Spinal cord (tissue), 10 donors: ENCODE data around the gene SPRR4. TPM values are rescaled to one million over a fixed set of nuclear protein-coding genes. Genes with fewer than 3 reads are reported as not detected.
"Not testable (repeated sequence)": the region's sequence is repeated elsewhere in the genome, so short reads cannot be mapped to it uniquely, and the experiment has no call there.

Source experiments
- DNase-seq, 6 donors: peaks; one replicate each; pipeline versions ENCODE4 v3.0.0 to v3.0.0-alpha.2; 2013 to 2015; ENCODE audit warnings: low spot score in 6 of 6, low read depth in 4 of 6
- H3K27ac ChIP-seq: one replicate; pipeline ENCODE4 v1.5.1; 2013; ENCODE audit warnings: low read depth, low read length, control low read depth
- H3K27me3 ChIP-seq: one replicate; pipeline ENCODE4 v1.6.1; 2013; ENCODE audit warnings: low read length; ENCODE audit not compliant: control insufficient read depth, insufficient read depth
- H3K36me3 ChIP-seq: one replicate; pipeline ENCODE4 v1.6.1; 2013; ENCODE audit warnings: low read length; ENCODE audit not compliant: control insufficient read depth, insufficient read depth
- H3K4me1 ChIP-seq: one replicate; pipeline ENCODE4 v1.6.1; 2013; ENCODE audit warnings: low read length; ENCODE audit not compliant: control insufficient read depth, insufficient read depth
- H3K4me3 ChIP-seq: one replicate; pipeline ENCODE4 v1.5.1; 2013; ENCODE audit warnings: low read depth, low read length, control low read depth
- H3K9me3 ChIP-seq: one replicate; pipeline ENCODE4 v1.6.1; 2013; ENCODE audit warnings: low read length; ENCODE audit not compliant: control insufficient read depth, insufficient read depth
- WGBS: methylation state at CpG from one replicate; pipeline ENCODE4 v1.1.5; 2013; ENCODE audit warnings: missing lambda C conversion rate; ENCODE audit not compliant: insufficient coverage; 5-methylcytosine and 5-hydroxymethylcytosine counted together
- polyA plus RNA-seq, 2 donors: library from polyadenylated mRNA; unstranded; fragments of 120-200 nt; gene quantifications; one replicate each; pipeline ENCODE4 v1.2.1, GENCODE V29; 2013; ENCODE audit not compliant: insufficient read length in 2 of 2
- small RNA-seq: library from RNA; depleted of rRNA; stranded (forward); fragments of <200 nt; gene quantifications from one replicate; pipeline ENCODE3, GENCODE V24; 2014; ENCODE audit warnings: low replicate concordance
- total RNA-seq, 2 donors: library from RNA; depleted of rRNA in 1 of 2; stranded (reverse); fragments of 120-200 nt in 1 of 2; fragments of >200 nt in 1 of 2; gene quantifications; one replicate each; pipeline versions ENCODE4 v1.2.3 to v1.2.4, GENCODE V29; 2013 to 2014
- donor health status: healthy.

Gene SPRR4
- total and polyA plus RNA-seq, 4 donors = not detected

DNA sequence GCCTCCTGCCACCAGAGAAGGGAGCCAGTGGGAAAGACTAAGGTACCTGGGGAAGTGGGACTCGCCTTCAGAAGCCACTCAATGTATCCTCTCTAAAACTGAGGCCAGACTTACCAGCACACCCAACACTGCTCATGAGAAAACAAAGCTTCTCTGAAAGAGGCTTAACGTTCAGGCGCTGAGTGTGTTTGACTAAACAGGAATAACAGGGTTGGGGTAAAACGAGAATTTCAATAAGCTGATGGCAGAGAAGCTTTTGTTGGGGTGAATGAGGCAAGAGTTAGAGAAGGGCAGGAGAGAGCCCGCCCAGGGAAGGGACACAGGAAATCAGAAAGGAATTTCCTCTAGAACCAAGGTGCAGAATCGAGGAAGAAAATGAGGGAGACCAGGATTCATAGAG lies 29.4 kb downstream of the SPRR4 start:
- Histone ChIP-seq H3K36me3 (no peaks in the 10 kb centered on the region), H3K27me3 (no peaks in the 10 kb centered on the region), H3K4me3 (no peak overlapping the region), H3K4me1 (peaks cover 5% of the 10 kb centered on the region), H3K9me3 (no peaks in the 10 kb centered on the region), H3K27ac (no peak overlapping the region)
- 92% methylated on average over 4 of the region's 6 CpGs for WGBS
- no peak for DNase-seq

DNA sequence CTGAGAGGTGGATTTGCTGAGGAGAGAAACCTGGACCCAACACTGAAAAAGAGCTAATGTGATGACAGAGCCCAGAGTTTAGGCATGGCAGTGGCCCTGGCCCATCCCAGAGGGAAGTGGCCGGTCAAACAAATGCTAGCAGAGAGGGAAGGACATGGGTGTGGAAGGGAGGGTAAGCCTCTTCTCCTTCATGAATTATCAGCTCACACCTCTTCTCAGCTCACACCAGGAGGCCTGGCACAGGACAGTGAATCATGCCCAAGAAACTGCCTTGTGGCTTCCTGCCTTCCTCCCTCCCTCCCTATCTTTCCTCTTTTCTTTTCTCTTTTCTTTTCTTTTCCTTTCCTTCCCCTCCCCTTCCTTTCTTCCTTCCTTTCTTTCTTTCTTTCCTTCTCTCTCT lies 29.8 kb downstream of the SPRR4 start:
- no peaks in the 10 kb centered on the region for H3K27me3 ChIP-seq
- no peaks in the 10 kb centered on the region for H3K36me3 ChIP-seq
- H3K4me1 ChIP-seq = peaks cover 5% of the 10 kb centered on the region
- no peak overlapping the region for H3K4me3 ChIP-seq
- H3K9me3 ChIP-seq = no peaks in the 10 kb centered on the region
- DNase-seq = no peak
- WGBS = no CpG with 5 or more reads among the region's 1 CpG
- no peak overlapping the region for H3K27ac ChIP-seq

DNA sequence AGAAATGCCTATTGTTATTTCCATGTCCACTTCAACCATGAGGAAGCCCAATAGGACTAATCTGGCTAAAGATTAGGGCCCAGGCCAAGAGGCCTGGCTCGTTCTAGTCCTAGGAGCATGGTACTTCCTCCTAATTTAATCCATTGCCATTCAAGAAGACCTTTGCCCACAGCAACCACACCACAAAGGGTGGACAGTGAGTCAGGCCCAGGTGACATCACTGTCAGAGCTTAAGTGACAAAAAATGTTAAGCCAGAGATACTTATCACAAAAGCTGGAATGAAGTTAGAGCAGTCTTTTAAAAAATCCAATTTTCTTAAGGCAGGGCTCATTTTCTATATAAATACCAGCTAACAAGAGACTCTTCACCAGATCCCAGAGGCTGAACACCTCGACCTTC lies 30.9 kb downstream of the SPRR4 start, which contains the start of gene SPRR3:
SPRR3 (plus strand) TSS at position 368 of the 400 bp plus-strand sequence. CDS start 1,272 bp downstream, outside the sequence.
- Histone ChIP-seq H3K36me3 (no peaks in the 10 kb centered on the region), H3K27ac (no peak within 1 kb of the TSS), H3K27me3 (no peaks in the 10 kb centered on the region), H3K9me3 (no peaks in the 10 kb centered on the region), H3K4me1 (peaks cover 5% of the 10 kb centered on the region), H3K4me3 (no peak within 1 kb of the TSS)
- WGBS = no CpG with 5 or more reads among the region's 2 CpGs
- DNase-seq = no peak

DNA sequence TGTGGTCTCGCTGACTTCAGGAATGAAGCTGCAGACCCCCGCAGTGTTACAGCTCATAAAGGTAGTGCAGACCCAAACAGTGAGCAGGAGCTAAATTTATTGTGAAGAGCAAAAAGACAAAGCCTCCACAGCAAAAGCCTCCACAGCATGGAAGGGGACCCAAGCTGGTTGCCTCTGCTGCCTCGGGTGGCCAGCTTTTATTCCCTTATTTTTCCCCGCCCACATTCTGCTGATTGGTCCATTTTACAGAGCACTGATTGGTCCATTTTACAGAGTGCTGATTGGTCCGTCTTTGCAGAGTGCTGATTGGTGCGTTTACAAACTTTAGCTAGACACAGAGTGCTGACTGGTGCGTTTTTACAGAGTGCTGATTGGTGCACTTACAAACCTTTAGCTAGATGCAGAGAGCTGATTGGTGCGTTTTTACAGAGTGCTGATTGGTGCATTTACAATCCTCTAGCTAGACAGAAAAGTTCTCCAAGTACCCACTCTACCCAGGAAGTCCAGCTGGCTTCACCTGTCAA lies 40.8 kb downstream of the SPRR4 start:
- H3K27ac ChIP-seq, H3K9me3 ChIP-seq, H3K4me3 ChIP-seq, H3K4me1 ChIP-seq, H3K27me3 ChIP-seq, H3K36me3 ChIP-seq, DNase-seq: not testable (repeated sequence)
- WGBS = 87% methylated on average over 6 of the region's 8 CpGs

DNA sequence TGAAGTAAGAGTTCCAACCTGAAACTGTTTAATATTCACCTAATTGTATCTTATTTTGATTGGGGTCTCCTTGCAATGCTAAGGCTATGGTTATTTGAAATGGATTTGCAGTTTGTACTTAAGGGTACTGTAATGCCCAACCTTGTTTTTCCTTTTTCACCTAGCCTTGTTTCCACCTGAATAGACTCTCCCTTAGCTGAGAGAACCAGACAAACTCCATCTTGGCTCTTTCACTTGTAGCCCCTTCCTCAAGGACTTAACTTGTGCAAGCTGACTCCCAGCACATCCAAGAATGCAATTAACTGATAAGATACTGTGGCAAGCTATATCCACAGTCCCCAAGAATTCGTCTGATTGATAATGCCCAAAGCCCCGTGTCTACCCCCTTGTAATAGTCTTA lies 51.4 kb downstream of the SPRR4 start:
- DNase-seq, H3K4me3 ChIP-seq, H3K36me3 ChIP-seq, H3K4me1 ChIP-seq, H3K9me3 ChIP-seq, H3K27ac ChIP-seq, H3K27me3 ChIP-seq: not testable (repeated sequence)
- WGBS = 90% methylated on average over 2 of the region's 2 CpGs

Small RNAs within 50 kb of the gene (small RNA-seq; reads per million reads assigned to genes)
- gene RF00322 (not detected), gene SPRR1A (not detected)

Other genes starting within 250 kb of the SPRR4 start
- not detected for gene KPRP, start 212.6 kb upstream of the SPRR4 start, total RNA-seq
- gene KPRP, start 212.6 kb upstream of the SPRR4 start, polyA plus RNA-seq = not detected
- gene LCE1F, start 195.5 kb upstream of the SPRR4 start, total RNA-seq = not detected
- not detected for gene LCE1F, start 195.5 kb upstream of the SPRR4 start, polyA plus RNA-seq
- gene LCE1E, start 184.4 kb upstream of the SPRR4 start, total RNA-seq = not detected
- not detected for gene LCE1E, start 184.4 kb upstream of the SPRR4 start, polyA plus RNA-seq
- gene LCE1D, start 173.9 kb upstream of the SPRR4 start, total RNA-seq = not detected
- under 1 TPM in 1 of 2 donors, not detected in 1; 0.39 TPM for gene LCE1D, start 173.9 kb upstream of the SPRR4 start, polyA plus RNA-seq
- gene LCE1C, start 164.0 kb upstream of the SPRR4 start, total RNA-seq = not detected
- not detected for gene LCE1C, start 164.0 kb upstream of the SPRR4 start, polyA plus RNA-seq
- gene LCE1B, start 158.7 kb upstream of the SPRR4 start, total RNA-seq = not detected
- not detected for gene LCE1B, start 158.7 kb upstream of the SPRR4 start, polyA plus RNA-seq
- not detected for gene LCE1A, start 143.2 kb upstream of the SPRR4 start, total RNA-seq
- not detected for gene LCE1A, start 143.2 kb upstream of the SPRR4 start, polyA plus RNA-seq
- gene LCE6A, start 127.8 kb upstream of the SPRR4 start, total RNA-seq = not detected
- not detected for gene LCE6A, start 127.8 kb upstream of the SPRR4 start, polyA plus RNA-seq
- gene LCE7A, start 110.7 kb upstream of the SPRR4 start, total RNA-seq = not detected
- gene LCE7A, start 110.7 kb upstream of the SPRR4 start, polyA plus RNA-seq = not detected
- not detected for gene SMCP, start 92.3 kb upstream of the SPRR4 start, total RNA-seq
- not detected for gene SMCP, start 92.3 kb upstream of the SPRR4 start, polyA plus RNA-seq
- gene IVL, start 62.1 kb upstream of the SPRR4 start, total RNA-seq = not detected
- gene IVL, start 62.1 kb upstream of the SPRR4 start, polyA plus RNA-seq = not detected
- not detected for gene SPRR5, start 23.4 kb upstream of the SPRR4 start, total RNA-seq
- not detected for gene SPRR5, start 23.4 kb upstream of the SPRR4 start, polyA plus RNA-seq
- not detected for gene SPRR1A, start 13.4 kb downstream of the SPRR4 start, total RNA-seq
- gene SPRR1A, start 13.4 kb downstream of the SPRR4 start, polyA plus RNA-seq = not detected
- gene SPRR3, start 31.1 kb downstream of the SPRR4 start, total RNA-seq = under 1 TPM in 1 of 2 donors, not detected in 1; 0.39 TPM
- under 1 TPM; 0.24 to 0.49 TPM for gene SPRR3, start 31.1 kb downstream of the SPRR4 start, polyA plus RNA-seq
- gene SPRR1B, start 60.6 kb downstream of the SPRR4 start, total RNA-seq = not detected
- not detected for gene SPRR1B, start 60.6 kb downstream of the SPRR4 start, polyA plus RNA-seq
- gene SPRR2D, start 70.5 kb downstream of the SPRR4 start, total RNA-seq = not detected
- gene SPRR2D, start 70.5 kb downstream of the SPRR4 start, polyA plus RNA-seq = not detected
- gene SPRR2A, start 86.9 kb downstream of the SPRR4 start, total RNA-seq = not detected
- gene SPRR2A, start 86.9 kb downstream of the SPRR4 start, polyA plus RNA-seq = not detected
- gene SPRR2B, start 101.0 kb downstream of the SPRR4 start, total RNA-seq = not detected
- not detected for gene SPRR2B, start 101.0 kb downstream of the SPRR4 start, polyA plus RNA-seq
- not detected for gene SPRR2E, start 123.9 kb downstream of the SPRR4 start, total RNA-seq
- not detected for gene SPRR2E, start 123.9 kb downstream of the SPRR4 start, polyA plus RNA-seq
- under 1 TPM in 1 of 2 donors, not detected in 1; 0.22 TPM for gene SPRR2F, start 142.9 kb downstream of the SPRR4 start, total RNA-seq
- 1 to 10 TPM; 1.3 TPM for gene SPRR2F, start 142.9 kb downstream of the SPRR4 start, polyA plus RNA-seq
- gene SPRR2G, start 180.2 kb downstream of the SPRR4 start, total RNA-seq = not detected
- under 1 TPM in 1 of 2 donors, not detected in 1; 0.39 TPM for gene SPRR2G, start 180.2 kb downstream of the SPRR4 start, polyA plus RNA-seq
- not detected for gene LELP1, start 232.8 kb downstream of the SPRR4 start, total RNA-seq
- not detected for gene LELP1, start 232.8 kb downstream of the SPRR4 start, polyA plus RNA-seq
- not detected for gene PRR9, start 246.9 kb downstream of the SPRR4 start, total RNA-seq
- gene PRR9, start 246.9 kb downstream of the SPRR4 start, polyA plus RNA-seq = not detected